Calu3 (cell line): Measurements from ENCODE around the gene GJB4. TPM values are rescaled to one million over a fixed set of nuclear protein-coding genes. Genes with fewer than 3 reads are reported as not detected.
A peak's percentile ranks its signal among the peaks of the same experiment; 100 is the strongest.

Experiments used
- BruUV-seq: library from RNA; stranded (reverse); fragments of 400-500 nt; replicated peaks from 2 replicates; lab custom pipeline; 2021; lab: Mats Ljungman, UMichigan
- CTCF ChIA-PET: fragments of 300-600 bp; sonication (Branson Sonifier 250); formaldehyde crosslinking; loops from one replicate; lab custom pipeline; 2022; ENCODE audit warnings: antibody characterized with exemption; lab: Charles Lee
- DNase-seq: peaks from one replicate; pipeline ENCODE4 v3.0.0; 2022
- H3K27ac Mint-ChIP-seq: one replicate; pipeline ENCODE4 v1.8.0; 2022; ENCODE audit warnings: mixed read lengths; ENCODE audit not compliant: unreplicated experiment
- H3K27me3 Mint-ChIP-seq: one replicate; pipeline ENCODE4 v1.8.0; 2022; ENCODE audit warnings: mixed read lengths; ENCODE audit not compliant: unreplicated experiment
- H3K36me3 Mint-ChIP-seq: one replicate; pipeline ENCODE4 v1.8.0; 2022; ENCODE audit warnings: mild to moderate bottlenecking, moderate library complexity, mixed read lengths; ENCODE audit not compliant: insufficient read depth, unreplicated experiment
- H3K4me1 Mint-ChIP-seq: one replicate; pipeline ENCODE4 v1.8.0; 2022; ENCODE audit warnings: mild to moderate bottlenecking, low read depth, mixed read lengths; ENCODE audit not compliant: unreplicated experiment
- H3K4me3 Mint-ChIP-seq: one replicate; pipeline ENCODE4 v1.8.0; 2022; ENCODE audit warnings: mild to moderate bottlenecking, low read depth, moderate library complexity, mixed read lengths; ENCODE audit not compliant: unreplicated experiment
- H3K9me3 Mint-ChIP-seq: one replicate; pipeline ENCODE4 v1.8.0; 2022; ENCODE audit warnings: low read depth, mixed read lengths; ENCODE audit not compliant: unreplicated experiment
- CTCF ChIP-seq: fragments of 200-600 bp; IDR thresholded peaks from one replicate; pipeline ENCODE4 v1.8.0; 2022; ENCODE audit warnings: antibody characterized with exemption; ENCODE audit not compliant: unreplicated experiment
- intact Hi-C: fragments of 100-400 bp; cut with micrococcal nuclease; formaldehyde crosslinking; loops from one replicate; pipeline ENCODE4 v1.10.0; 2022; ENCODE audit not compliant: unreplicated experiment
- total RNA-seq: library from RNA; stranded (reverse); gene quantifications from 2 replicates; pipeline ENCODE4 v1.2.3, GENCODE V29; 2022

GJB4 gene
- total RNA-seq, 1 experiment from 2014 or later, result 2.5 TPM

GRCh38 chr1:34754964-34755637, 4.4 kb upstream of the GJB4 start, which contains the start of gene GJB5:
Gene GJB5, plus strand, starts transcription at chr1:34755047. Its CDS starts 2,284 bp downstream, at chr1:34757331.
- Mint-ChIP-seq H3K4me1 (peaks cover 28% of the 10 kb centered on the region), H3K36me3 (peaks cover 4% of the 10 kb centered on the region), H3K27me3 (no peaks in the 10 kb centered on the region), H3K9me3 (peaks cover 4% of the 10 kb centered on the region), H3K27ac (no peak within 1 kb of the TSS), H3K4me3 (no peak within 1 kb of the TSS)
- intact Hi-C loops, result no loop called here
- DNase-seq, result peak; percentile 59
- CTCF ChIA-PET, result interaction anchor here (1.4 kb wide), 1 partner anchor 24 kb away, joined by 5 read pairs; no protein-coding TSS in a partner anchor
- no peak for TF ChIP-seq CTCF
- BruUV-seq, result no TSS peak

GRCh38 chr1:34755961-34756360, 3.6 kb upstream of the GJB4 start:
- Mint-ChIP-seq H3K27me3 (no peaks in the 10 kb centered on the region), H3K27ac (no peak overlapping the region), H3K9me3 (peaks cover 4% of the 10 kb centered on the region), H3K36me3 (peaks cover 4% of the 10 kb centered on the region), H3K4me1 (peaks cover 29% of the 10 kb centered on the region), H3K4me3 (no peak overlapping the region)
- CTCF ChIA-PET, result interaction anchor here (1.4 kb wide), 1 partner anchor 23 kb away, joined by 5 read pairs; no protein-coding TSS in a partner anchor
- intact Hi-C loops, result no loop called here
- TF ChIP-seq CTCF, result no peak
- DNase-seq, result no peak
- BruUV-seq, result no TSS peak

- H3K36me3 Mint-ChIP-seq, result peaks cover 4% of the 10 kb centered on the region
- intact Hi-C loops, result no loop called here
- CTCF ChIA-PET, result no interaction called here
- TF ChIP-seq CTCF, result no peak
- H3K9me3 Mint-ChIP-seq, result peaks cover 4% of the 10 kb centered on the region
- peaks cover 29% of the 10 kb centered on the region for H3K4me1 Mint-ChIP-seq
- H3K27ac Mint-ChIP-seq, result no peak overlapping the region
- no peaks in the 10 kb centered on the region for H3K27me3 Mint-ChIP-seq
- no TSS peak for BruUV-seq
- no peak overlapping the region for H3K4me3 Mint-ChIP-seq
- DNase-seq, result no peak
These were observed 2.2 kb upstream of the GJB4 start for GRCh38 chr1:34757386-34757785.

DNA sequence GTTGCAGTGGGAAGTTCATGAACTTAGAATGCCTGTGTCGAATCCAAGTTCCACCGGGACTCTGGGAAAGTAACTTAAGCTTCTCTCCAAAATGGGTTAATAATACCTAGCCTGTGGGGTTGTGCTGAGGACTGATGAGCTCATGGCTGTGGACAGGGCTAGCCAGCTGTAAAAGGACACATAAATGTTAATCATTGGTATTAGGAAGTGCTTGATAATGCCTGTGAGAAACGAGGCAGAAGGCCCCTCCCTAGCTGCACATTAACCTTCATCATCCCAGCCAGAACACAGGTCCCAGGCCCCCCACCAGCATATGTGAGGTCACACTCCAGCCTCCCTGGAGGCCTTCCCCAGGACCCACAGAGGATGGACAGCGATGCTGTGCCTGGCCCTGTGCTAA, 789 bp upstream of the GJB4 start:
- H3K27ac Mint-ChIP-seq, result no peak overlapping the region
- H3K9me3 Mint-ChIP-seq, result peaks cover 2% of the 10 kb centered on the region
- intact Hi-C loops, result no loop called here
- DNase-seq, result no peak
- peaks cover 33% of the 10 kb centered on the region for H3K4me1 Mint-ChIP-seq
- H3K36me3 Mint-ChIP-seq, result peaks cover 13% of the 10 kb centered on the region
- TSS peak; percentile 65 for BruUV-seq
- CTCF ChIA-PET, result interaction anchor here (0.7 to 1.8 kb wide), 3 partner anchors 10 to 23 kb away, joined by 4 to 10 read pairs (median 4); no protein-coding TSS in a partner anchor
- H3K4me3 Mint-ChIP-seq, result no peak overlapping the region
- TF ChIP-seq CTCF, result no peak
- H3K27me3 Mint-ChIP-seq, result no peaks in the 10 kb centered on the region
